Prostate gland (tissue), 2 donors: ENCODE measurements around the gene CXCR5.

ENCODE experiments used
- CTCF ChIP-seq, 4 experiments: fragments of 200-600 bp in 2 of 4; fragments of 450-650 bp in 2 of 4; sonication (generic) in 2 of 4; IDR thresholded peaks; 1 replicate in 3 of 4; 2 replicates in 1 of 4; pipeline ENCODE4 v1.5.1; 2016 to 2019; ENCODE audit warnings: antibody characterized with exemption in 4 of 4, mild to moderate bottlenecking in 2 of 4, moderate library complexity in 2 of 4
- POLR2A ChIP-seq: fragments of 450-650 bp; IDR thresholded peaks from one replicate; pipeline ENCODE4 v1.6.1; 2016; ENCODE audit warnings: antibody characterized with exemption, mild to moderate bottlenecking
- POLR2AphosphoS5 ChIP-seq: sonication (generic); formaldehyde crosslinking; IDR thresholded peaks from one replicate; pipeline ENCODE4 v1.6.1; 2017; ENCODE audit warnings: antibody characterized with exemption

- no peak for TF ChIP-seq CTCF (IDR thresholded peaks at IDR 0.05)
- TF ChIP-seq POLR2A: no peak
- no peak for TF ChIP-seq POLR2AphosphoS5
These were observed 44.7 kb upstream of the CXCR5 start for GRCh38 chr11:118838905-118839553.
